HG03457 (cell line): ENCODE results near the gene OGT.

ENCODE experiments used
- ATAC-seq: cut with Tn5 transposase; IDR thresholded peaks from one replicate; pipeline ENCODE4 v1.9.1; 2021; ENCODE audit warnings: moderate number of reproducible peaks; ENCODE audit not compliant: unreplicated experiment

The OGT gene

DNA sequence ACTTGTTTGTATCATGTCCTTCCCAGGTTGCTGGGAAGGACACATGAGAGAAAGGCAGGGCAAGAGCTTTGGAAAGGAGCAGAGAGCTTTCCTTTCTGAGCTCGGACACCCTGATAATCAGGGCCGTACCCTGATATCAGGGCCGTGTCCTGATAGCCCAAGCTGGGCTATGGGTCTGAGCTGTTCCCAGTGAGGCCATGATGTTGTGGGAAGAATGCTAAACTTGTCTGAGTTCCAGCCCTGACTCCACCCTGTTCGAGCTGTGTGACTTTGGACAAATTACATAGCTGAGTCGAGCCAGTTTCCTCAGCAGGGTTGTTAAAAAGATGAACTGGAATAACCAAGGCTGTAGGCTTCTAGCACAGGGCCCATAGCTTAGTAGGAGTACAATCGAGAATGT, 88.7 kb downstream of the OGT start:
- no peak for ATAC-seq

DNA sequence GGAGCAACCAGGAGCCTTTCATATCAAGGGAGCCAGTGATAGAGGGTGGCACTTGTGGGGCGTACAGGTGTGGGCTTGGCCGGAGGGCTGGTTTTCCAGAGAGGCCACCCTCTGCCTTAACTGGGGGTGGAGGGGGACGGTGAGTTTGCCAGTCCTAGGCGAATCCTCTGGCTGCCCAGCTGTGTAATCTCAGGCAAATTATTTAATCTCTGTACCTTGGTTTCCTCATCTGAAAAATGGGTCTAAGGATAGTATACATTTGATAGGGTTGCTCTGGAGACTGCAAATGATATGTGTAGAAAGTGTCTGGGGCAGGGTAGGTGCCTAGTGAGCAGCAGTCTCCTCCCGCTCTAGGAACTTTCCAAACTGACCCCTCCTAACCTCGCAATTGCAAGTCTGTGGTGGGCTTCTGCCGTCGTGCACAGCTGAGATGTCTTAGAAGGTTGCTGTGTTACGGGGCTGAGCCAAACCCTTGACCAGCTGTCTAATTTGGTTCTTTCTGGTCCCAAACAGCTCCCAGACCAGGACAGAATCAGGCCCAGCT, 89.2 kb downstream of the OGT start:
- ATAC-seq: no peak

DNA sequence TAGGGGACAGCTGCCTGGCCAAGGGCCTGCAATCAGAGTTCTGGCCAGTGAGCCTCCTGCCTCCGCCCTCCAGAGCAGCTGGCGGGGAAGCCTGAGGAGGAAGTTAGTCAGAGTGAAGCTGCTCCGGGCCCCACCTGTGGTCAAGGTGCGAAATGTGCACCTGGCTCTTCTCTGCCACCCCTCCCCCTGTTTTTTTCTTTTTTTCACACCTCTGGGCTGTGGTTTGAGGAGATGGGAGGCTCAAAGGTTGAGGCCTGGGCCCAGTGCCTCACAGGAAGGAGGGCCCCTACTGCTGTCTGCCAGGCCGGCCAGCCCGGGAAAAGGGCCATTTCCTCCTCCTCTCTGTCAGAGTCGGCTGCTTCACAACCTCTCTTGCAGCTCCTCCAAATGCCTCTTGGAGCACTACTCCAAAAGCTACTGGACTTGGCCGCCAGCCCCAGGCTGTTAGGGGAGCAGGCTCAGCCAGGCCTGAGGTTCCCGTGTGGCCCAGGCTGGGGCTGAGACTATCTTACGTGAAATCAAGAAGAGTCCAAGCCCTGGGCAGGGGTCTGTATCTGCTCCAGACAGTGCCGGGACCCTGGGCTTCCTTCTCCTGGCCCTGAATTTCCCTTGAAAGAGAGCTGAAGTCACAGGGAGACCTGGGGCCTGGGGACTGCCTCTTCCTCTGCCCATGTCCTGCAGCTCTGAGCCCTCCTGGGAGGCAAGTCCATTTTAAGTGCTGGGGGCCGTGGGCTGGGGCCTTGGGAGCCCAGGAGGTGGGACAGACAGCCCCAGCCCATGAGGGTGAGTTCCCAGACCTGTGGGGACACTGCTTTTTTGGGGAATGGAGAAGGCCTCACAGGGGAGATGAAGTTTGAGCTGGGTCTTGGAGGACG, 89.9 kb downstream of the OGT start:
- ATAC-seq: peak; percentile 39

DNA sequence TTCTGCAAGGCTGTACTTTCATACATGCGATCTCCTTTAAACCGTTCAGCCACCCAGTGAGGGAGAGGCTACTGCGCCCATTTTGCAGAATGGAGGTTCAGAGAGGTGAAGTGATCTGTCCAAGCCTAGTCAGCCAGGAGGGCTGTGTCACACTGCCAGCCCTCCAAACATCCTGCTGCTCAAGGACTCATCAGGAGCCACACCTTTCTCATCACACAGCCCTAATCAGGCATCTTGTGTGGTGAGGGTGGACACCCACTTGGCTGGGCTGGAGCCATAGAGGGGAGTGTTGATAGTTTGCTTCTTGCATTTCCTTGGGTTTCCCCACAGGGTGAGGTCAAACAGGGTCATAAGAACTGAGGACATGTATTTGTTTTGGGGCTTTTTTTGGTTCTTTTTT, 90.8 kb downstream of the OGT start:
- ATAC-seq: no peak

GRCh38 chrX:71625471-71625870, 92.6 kb downstream of the OGT start:
- no peak for ATAC-seq
